Neural crest cell (in vitro differentiated cells): ENCODE measurements around the gene TTLL11. TPM values are rescaled to one million over a fixed set of nuclear protein-coding genes. Genes with fewer than 3 reads are reported as not detected.

Experiments
- DNase-seq: peaks from one replicate; pipeline ENCODE4 v3.0.0; 2021; ENCODE audit warnings: low read depth, mixed read lengths, low spot score
- H3K27ac Mint-ChIP-seq: one replicate; pipeline ENCODE4 v1.8.0; 2021; ENCODE audit warnings: mild to moderate bottlenecking, mixed read lengths; ENCODE audit not compliant: unreplicated experiment
- H3K27me3 Mint-ChIP-seq: 2 replicates; pipeline ENCODE4 v1.8.0; 2021; ENCODE audit warnings: low read depth, mild to moderate bottlenecking, mixed read lengths
- H3K36me3 Mint-ChIP-seq: 2 replicates; pipeline ENCODE4 v1.8.0; 2021; ENCODE audit warnings: low read depth, mild to moderate bottlenecking, mixed read lengths
- H3K4me1 Mint-ChIP-seq: 2 replicates; pipeline ENCODE4 v1.8.0; 2021; ENCODE audit warnings: mixed read lengths
- H3K4me3 Mint-ChIP-seq: one replicate; pipeline ENCODE4 v1.8.0; 2021; ENCODE audit warnings: mild to moderate bottlenecking, mixed read lengths
- H3K9me3 Mint-ChIP-seq: 2 replicates; pipeline ENCODE4 v1.8.0; 2021; ENCODE audit warnings: mixed read lengths
- total RNA-seq: library from RNA; stranded (reverse); gene quantifications from 2 replicates; pipeline ENCODE4 v1.2.1, GENCODE V29; 2021
- TF ChIP-seq, protein P1 (sequence below): fragments of 200-600 bp; sonication (generic); conservative IDR thresholded peaks from 2 replicates; pipeline ENCODE4 v1.5.0; 2021; ENCODE audit warnings: antibody characterized with exemption, mild to moderate bottlenecking

Gene TTLL11
- total RNA-seq, 1 donor from 2014 or later, result 9.1 TPM

DNA sequence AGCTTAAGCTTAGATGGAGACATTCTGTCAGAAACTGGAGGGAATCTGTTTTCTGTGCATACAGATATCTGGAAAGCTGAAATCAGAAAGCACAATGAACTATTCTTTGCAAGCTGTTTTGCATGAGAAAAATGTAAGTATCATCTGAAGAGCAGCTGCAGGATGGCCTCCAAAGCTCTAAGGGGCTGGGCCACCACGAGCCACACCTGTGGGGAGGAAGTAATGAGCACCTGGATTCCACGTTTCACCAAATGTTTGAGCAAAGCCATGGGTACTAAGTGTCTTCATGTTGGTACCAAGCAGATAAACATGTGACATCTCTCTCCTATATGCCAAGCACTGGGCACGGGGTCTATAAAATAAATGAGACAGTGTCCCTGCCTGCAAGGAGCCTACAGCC lies 199.3 kb downstream of the TTLL11 start:
- H3K4me1 Mint-ChIP-seq, result peaks cover 14% of the 10 kb centered on the region
- TF ChIP-seq, protein P1, sequence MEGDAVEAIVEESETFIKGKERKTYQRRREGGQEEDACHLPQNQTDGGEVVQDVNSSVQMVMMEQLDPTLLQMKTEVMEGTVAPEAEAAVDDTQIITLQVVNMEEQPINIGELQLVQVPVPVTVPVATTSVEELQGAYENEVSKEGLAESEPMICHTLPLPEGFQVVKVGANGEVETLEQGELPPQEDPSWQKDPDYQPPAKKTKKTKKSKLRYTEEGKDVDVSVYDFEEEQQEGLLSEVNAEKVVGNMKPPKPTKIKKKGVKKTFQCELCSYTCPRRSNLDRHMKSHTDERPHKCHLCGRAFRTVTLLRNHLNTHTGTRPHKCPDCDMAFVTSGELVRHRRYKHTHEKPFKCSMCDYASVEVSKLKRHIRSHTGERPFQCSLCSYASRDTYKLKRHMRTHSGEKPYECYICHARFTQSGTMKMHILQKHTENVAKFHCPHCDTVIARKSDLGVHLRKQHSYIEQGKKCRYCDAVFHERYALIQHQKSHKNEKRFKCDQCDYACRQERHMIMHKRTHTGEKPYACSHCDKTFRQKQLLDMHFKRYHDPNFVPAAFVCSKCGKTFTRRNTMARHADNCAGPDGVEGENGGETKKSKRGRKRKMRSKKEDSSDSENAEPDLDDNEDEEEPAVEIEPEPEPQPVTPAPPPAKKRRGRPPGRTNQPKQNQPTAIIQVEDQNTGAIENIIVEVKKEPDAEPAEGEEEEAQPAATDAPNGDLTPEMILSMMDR, result no peak
- H3K9me3 Mint-ChIP-seq, result peaks cover 2% of the 10 kb centered on the region
- peaks cover 2% of the 10 kb centered on the region for H3K36me3 Mint-ChIP-seq
- DNase-seq, result no peak
- H3K27me3 Mint-ChIP-seq, result peaks cover 47% of the 10 kb centered on the region
- no peak overlapping the region for H3K4me3 Mint-ChIP-seq
- H3K27ac Mint-ChIP-seq, result no peak overlapping the region

DNA sequence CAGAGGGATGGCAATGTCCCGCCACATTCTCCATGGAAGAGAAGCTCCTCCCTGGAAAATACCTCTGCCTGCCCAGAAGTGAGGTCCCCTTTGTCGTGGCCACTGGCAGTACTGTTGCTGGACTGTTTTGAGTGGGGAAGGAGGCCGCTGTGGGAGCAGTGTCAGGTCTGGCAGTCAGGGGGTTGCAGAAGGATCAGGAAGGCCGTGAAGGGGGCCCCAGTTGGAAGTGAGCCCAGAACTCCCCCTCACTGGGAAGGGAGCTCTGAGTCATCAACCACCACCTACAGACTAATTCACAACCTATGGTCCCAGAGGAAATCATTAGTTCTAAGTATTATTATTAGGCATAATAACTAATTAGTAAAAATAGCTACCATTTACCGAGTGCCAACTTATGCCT lies 200.4 kb downstream of the TTLL11 start:
- H3K27ac Mint-ChIP-seq, result no peak overlapping the region
- DNase-seq, result no peak
- H3K4me1 Mint-ChIP-seq, result peaks cover 18% of the 10 kb centered on the region
- H3K27me3 Mint-ChIP-seq, result peaks cover 56% of the 10 kb centered on the region
- H3K36me3 Mint-ChIP-seq, result peaks cover 2% of the 10 kb centered on the region
- peaks cover 2% of the 10 kb centered on the region for H3K9me3 Mint-ChIP-seq
- TF ChIP-seq, protein P1, result no peak
- H3K4me3 Mint-ChIP-seq, result no peak overlapping the region

DNA sequence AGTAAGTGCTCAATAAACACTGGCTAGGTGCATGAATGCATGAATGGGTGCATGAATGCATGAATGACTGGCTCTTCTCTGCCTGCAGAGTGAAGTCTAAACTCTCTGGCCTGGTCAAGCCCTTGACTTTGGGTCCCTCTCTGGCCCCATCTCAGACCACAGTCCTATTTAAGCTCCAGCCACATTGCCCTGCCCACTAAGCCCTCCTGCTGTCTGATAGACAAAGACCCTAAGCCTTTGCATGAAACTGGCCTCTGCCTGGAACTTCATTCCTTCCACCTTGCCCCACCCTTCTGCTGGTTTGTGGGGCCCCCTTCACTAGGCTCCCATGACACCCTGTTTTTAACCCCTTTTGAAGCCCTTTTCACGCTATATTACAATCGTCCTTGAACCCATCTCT lies 202.4 kb downstream of the TTLL11 start:
- Mint-ChIP-seq H3K4me3 (no peak overlapping the region), H3K27me3 (peaks cover 67% of the 10 kb centered on the region), H3K4me1 (peaks cover 13% of the 10 kb centered on the region), H3K36me3 (no peaks in the 10 kb centered on the region), H3K9me3 (peaks cover 2% of the 10 kb centered on the region), H3K27ac (no peak overlapping the region)
- no peak for DNase-seq
- TF ChIP-seq, protein P1, result no peak

DNA sequence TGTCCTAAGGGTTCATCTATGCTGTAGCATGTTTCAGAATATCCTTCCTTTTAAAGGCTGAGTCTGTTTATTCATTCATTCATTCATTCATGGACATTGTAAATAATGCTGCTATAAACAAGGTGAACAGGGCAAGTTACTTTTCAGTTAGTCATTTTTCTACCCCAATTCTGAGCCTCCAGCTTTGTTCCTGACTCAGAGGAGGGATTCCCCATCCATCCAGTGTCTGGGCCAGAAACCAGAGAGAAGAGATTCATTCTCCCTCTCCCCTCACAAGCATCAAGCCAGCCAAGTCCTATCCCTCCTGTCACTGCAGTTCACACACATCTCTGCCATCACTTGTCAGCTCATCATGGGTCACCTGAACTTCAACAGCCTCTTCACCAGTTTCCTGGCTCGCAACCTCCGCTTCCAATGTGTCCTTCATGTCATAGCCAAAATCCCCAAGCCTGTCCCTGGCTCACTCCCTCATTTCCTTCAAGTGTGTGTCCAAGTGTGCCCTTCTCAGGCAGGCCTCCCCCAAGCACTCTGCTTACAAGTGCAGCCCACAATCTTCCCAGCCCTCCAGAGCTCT lies 203.0 kb downstream of the TTLL11 start:
- Mint-ChIP-seq H3K4me1 (peaks cover 20% of the 10 kb centered on the region), H3K4me3 (no peak overlapping the region), H3K27ac (no peak overlapping the region), H3K9me3 (peaks cover 2% of the 10 kb centered on the region), H3K27me3 (peaks cover 74% of the 10 kb centered on the region), H3K36me3 (no peaks in the 10 kb centered on the region)
- no peak for DNase-seq
- TF ChIP-seq, protein P1, result no peak

DNA sequence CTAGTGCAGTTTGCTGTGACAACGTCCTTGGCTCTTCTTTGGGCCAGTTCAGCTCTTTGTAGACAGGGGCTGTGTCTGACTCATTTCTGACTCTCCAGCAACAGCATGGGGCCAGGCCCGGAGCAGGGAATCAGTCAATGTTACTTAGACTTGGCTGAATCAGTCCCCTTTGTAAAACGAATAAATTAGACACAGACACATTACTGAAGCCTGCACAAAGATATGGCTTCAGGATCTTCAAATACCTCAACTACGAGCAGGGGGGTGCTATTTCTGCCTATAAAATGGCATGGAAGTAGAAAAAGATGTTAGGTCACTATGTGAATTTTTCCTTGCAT lies 204.7 kb downstream of the TTLL11 start:
- no peak overlapping the region for H3K4me3 Mint-ChIP-seq
- H3K36me3 Mint-ChIP-seq, result no peaks in the 10 kb centered on the region
- H3K27ac Mint-ChIP-seq, result no peak overlapping the region
- no peaks in the 10 kb centered on the region for H3K9me3 Mint-ChIP-seq
- no peak for DNase-seq
- H3K27me3 Mint-ChIP-seq, result peaks cover 80% of the 10 kb centered on the region
- TF ChIP-seq, protein P1, result no peak
- H3K4me1 Mint-ChIP-seq, result peaks cover 36% of the 10 kb centered on the region
